Mesenchymal stem cell (in vitro differentiated cells and primary cell): ENCODE data around the gene CPA1.

Experiments
- DNase-seq: peaks from one replicate; pipeline ENCODE4 v3.0.0-alpha.2; 2013
- H2AFZ ChIP-seq: one replicate; pipeline ENCODE4 v1.6.1; 2013; ENCODE audit warnings: low read depth, mild to moderate bottlenecking, control low read depth, inconsistent platforms, low read length, moderate library complexity
- H2AK5ac ChIP-seq: 2 replicates; pipeline ENCODE4 v1.6.1; 2013; ENCODE audit warnings: low read length, moderate library complexity, mild to moderate bottlenecking, inconsistent platforms; ENCODE audit not compliant: severe bottlenecking
- H2BK120ac ChIP-seq: one replicate; pipeline ENCODE4 v1.6.1; 2013; ENCODE audit warnings: low read depth, mild to moderate bottlenecking, inconsistent platforms, low read length, moderate library complexity
- H2BK12ac ChIP-seq, 2 experiments: one replicate each; pipeline ENCODE4 v1.6.1; 2013; ENCODE audit warnings: inconsistent platforms in 2 of 2, low read length in 2 of 2, mild to moderate bottlenecking in 2 of 2, moderate library complexity in 2 of 2, control low read depth in 1 of 2
- H2BK15ac ChIP-seq: one replicate; pipeline ENCODE4 v1.6.1; 2013; ENCODE audit warnings: mild to moderate bottlenecking, low read depth, inconsistent platforms; ENCODE audit not compliant: poor library complexity, severe bottlenecking
- H2BK5ac ChIP-seq: 2 replicates; pipeline ENCODE4 v1.6.1; 2013; ENCODE audit warnings: low read depth, mild to moderate bottlenecking, low read length, control low read depth, inconsistent platforms; ENCODE audit not compliant: poor library complexity, severe bottlenecking
- H3K14ac ChIP-seq, 2 experiments: one replicate each; pipeline ENCODE4 v1.6.1; 2013; ENCODE audit warnings: inconsistent platforms in 2 of 2, low read length in 2 of 2, control low read depth in 1 of 2, mild to moderate bottlenecking in 1 of 2, moderate library complexity in 1 of 2
- H3K18ac ChIP-seq, 2 experiments: one replicate each; pipeline ENCODE4 v1.6.1; 2013; ENCODE audit warnings: inconsistent platforms in 2 of 2, low read length in 2 of 2, control low read depth in 1 of 2, low read depth in 1 of 2, mild to moderate bottlenecking in 1 of 2
- H3K23ac ChIP-seq, 2 experiments: one replicate each; pipeline ENCODE4 v1.6.1; 2013; ENCODE audit warnings: inconsistent platforms in 2 of 2, low read length in 2 of 2, mild to moderate bottlenecking in 2 of 2, moderate library complexity in 2 of 2, control low read depth in 1 of 2
- H3K27ac ChIP-seq: 2 replicates; pipeline ENCODE4 v1.5.1; 2013; ENCODE audit warnings: mild to moderate bottlenecking, moderate library complexity, low read length, control low read depth, inconsistent platforms; ENCODE audit not compliant: poor library complexity, severe bottlenecking
- H3K27me3 ChIP-seq, 2 experiments: 2 replicates each; pipeline versions ENCODE4 v1.6.1 to v1.7.0; 2013; ENCODE audit warnings: low read length in 2 of 2, mild to moderate bottlenecking in 2 of 2, moderate library complexity in 2 of 2, control low read depth in 1 of 2, inconsistent platforms in 1 of 2; ENCODE audit not compliant: control insufficient read depth in 1 of 2, insufficient read depth in 1 of 2
- H3K36me3 ChIP-seq, 2 experiments: 2 replicates each; pipeline versions ENCODE4 v1.6.1 to v1.7.0; 2013; ENCODE audit warnings: low read length in 2 of 2, control low read depth in 1 of 2, inconsistent platforms in 1 of 2, low read depth in 1 of 2, mild to moderate bottlenecking in 1 of 2; ENCODE audit not compliant: insufficient read depth in 2 of 2, control insufficient read depth in 1 of 2
- H3K4ac ChIP-seq, 2 experiments: one replicate each; pipeline ENCODE4 v1.6.1; 2013; ENCODE audit warnings: inconsistent platforms in 2 of 2, low read length in 2 of 2, mild to moderate bottlenecking in 2 of 2, moderate library complexity in 2 of 2, control low read depth in 1 of 2, low read depth in 1 of 2
- H3K4me1 ChIP-seq: 2 replicates; pipeline ENCODE4 v1.6.1; 2013; ENCODE audit warnings: low read depth, low read length, control low read depth; ENCODE audit not compliant: control insufficient read depth, insufficient read depth
- H3K4me2 ChIP-seq: 2 replicates; pipeline ENCODE4 v1.6.1; 2013; ENCODE audit warnings: low read length, mild to moderate bottlenecking, inconsistent platforms; ENCODE audit not compliant: poor library complexity, severe bottlenecking
- H3K4me3 ChIP-seq, 2 experiments: 2 replicates each; pipeline versions ENCODE4 v1.5.1 to v1.7.0; 2013; ENCODE audit warnings: low read length in 2 of 2, mild to moderate bottlenecking in 2 of 2, control low read depth in 1 of 2, low read depth in 1 of 2; ENCODE audit not compliant: insufficient read depth in 1 of 2
- H3K79me1 ChIP-seq: replicated peaks from 2 replicates; pipeline ENCODE4 v1.6.1; 2013; ENCODE audit warnings: mild to moderate bottlenecking, control low read depth, low read length, inconsistent platforms; ENCODE audit not compliant: poor library complexity, severe bottlenecking
- H3K9ac ChIP-seq: 2 replicates; pipeline ENCODE4 v1.7.0; 2013; ENCODE audit warnings: mild to moderate bottlenecking, low read length, moderate library complexity
- H3K9me3 ChIP-seq: 2 replicates; pipeline ENCODE4 v1.7.0; 2013; ENCODE audit warnings: mild to moderate bottlenecking, low read length; ENCODE audit not compliant: control insufficient read depth
- H4K8ac ChIP-seq: one replicate; pipeline ENCODE4 v1.6.1; 2013; ENCODE audit warnings: inconsistent platforms, mild to moderate bottlenecking, low read length, moderate library complexity
- H4K91ac ChIP-seq: one replicate; pipeline ENCODE4 v1.6.1; 2013; ENCODE audit warnings: mild to moderate bottlenecking, low read length, inconsistent platforms
- WGBS: methylation state at CpG from one replicate; pipeline ENCODE4 v1.1.7; 2013; ENCODE audit warnings: mixed read lengths; 5-methylcytosine and 5-hydroxymethylcytosine counted together

The CPA1 gene

DNA sequence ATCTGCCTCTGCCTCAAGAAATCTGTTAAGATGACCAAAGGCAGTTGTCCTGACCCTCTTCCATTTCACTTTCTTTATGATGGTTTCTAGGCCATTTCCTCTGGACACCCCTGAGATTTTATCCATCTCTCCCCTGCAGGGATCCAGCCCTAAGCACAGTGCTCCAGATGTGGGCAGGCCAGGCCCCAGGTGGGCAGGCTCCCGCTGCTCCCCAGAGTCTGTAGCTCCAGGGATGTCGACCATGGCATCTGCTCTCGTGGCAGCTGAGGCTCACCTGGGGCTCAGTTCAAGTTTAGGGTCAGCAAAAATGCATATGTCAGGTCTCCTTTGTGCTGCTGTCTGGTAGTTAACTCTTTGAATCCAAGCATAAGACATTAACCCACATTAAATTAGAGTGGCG lies 48.7 kb downstream of the CPA1 start:
- WGBS, result 90% methylated on average over 4 of the region's 4 CpGs
- H3K18ac ChIP-seq, result peak overlapping the region; percentile 86 to 94
- no peak for DNase-seq

DNA sequence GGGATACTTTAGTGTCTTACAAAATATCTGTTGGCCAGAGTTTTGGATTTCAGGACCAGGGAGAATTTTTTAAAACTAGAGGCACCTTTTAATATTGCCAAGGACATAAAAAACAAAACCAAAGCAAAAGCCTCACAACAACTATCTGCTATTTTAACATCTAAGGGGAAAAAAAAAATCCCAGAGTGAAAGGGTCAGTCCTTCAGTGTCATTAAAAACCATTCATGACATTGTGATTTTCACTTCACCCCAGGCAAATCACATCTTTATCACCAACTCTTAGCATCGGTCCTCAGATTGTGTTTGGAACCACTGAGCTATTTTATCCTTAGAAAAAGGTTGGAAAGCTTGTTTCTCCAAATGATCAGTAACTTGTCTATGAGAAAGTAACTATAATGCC lies 49.8 kb downstream of the CPA1 start:
- H3K9ac ChIP-seq, result peak overlapping the region; percentile 77
- no peak overlapping the region for H2BK12ac ChIP-seq
- DNase-seq, result peak; percentile 18
- no peak overlapping the region for H2AK5ac ChIP-seq
- H3K4me3 ChIP-seq, result peak overlapping the region in 1 of 2 experiments; percentile 64
- H2BK15ac ChIP-seq, result no peak overlapping the region
- peak overlapping the region; percentile 96 for H3K27ac ChIP-seq
- peaks cover 8% of the 10 kb centered on the region for H3K4me1 ChIP-seq
- H3K36me3 ChIP-seq, result peaks cover 3% of the 10 kb centered on the region in 2 experiments
- no peak overlapping the region for H3K4me2 ChIP-seq
- H3K27me3 ChIP-seq, result no peaks in the 10 kb centered on the region
- H3K23ac ChIP-seq, result no peak overlapping the region
- no peak overlapping the region for H2AFZ ChIP-seq
- H4K91ac ChIP-seq, result no peak overlapping the region
- no peak overlapping the region for H2BK5ac ChIP-seq
- no peak overlapping the region for H3K4ac ChIP-seq
- H3K18ac ChIP-seq, result no peak overlapping the region
- H3K9me3 ChIP-seq, result no peaks in the 10 kb centered on the region
- H3K14ac ChIP-seq, result no peak overlapping the region
- H2BK120ac ChIP-seq, result no peak overlapping the region
- H3K79me1 ChIP-seq, result peaks cover 13% of the 10 kb centered on the region
- 100% methylated on average over 1 of the region's 1 CpG for whole genome bisulfite sequencing
- H4K8ac ChIP-seq, result no peak overlapping the region

More for the DNA sequence above, 48.7 kb downstream of the CPA1 start:
- no peak overlapping the region for H3K9ac ChIP-seq
- H2BK5ac ChIP-seq, result peak overlapping the region; percentile 63
- H3K79me1 ChIP-seq, result peaks cover 13% of the 10 kb centered on the region
- no peak overlapping the region for H3K27ac ChIP-seq
- no peaks in the 10 kb centered on the region for H3K9me3 ChIP-seq
- H3K4ac ChIP-seq, result peak overlapping the region in 1 of 2 experiments; percentile 66
- H3K23ac ChIP-seq, result no peak overlapping the region
- no peak overlapping the region for H3K4me3 ChIP-seq
- peak overlapping the region in 1 of 2 experiments; percentile 43 for H3K14ac ChIP-seq
- no peak overlapping the region for H2AFZ ChIP-seq
- peaks cover 3% of the 10 kb centered on the region in 2 experiments for H3K36me3 ChIP-seq
- H3K4me2 ChIP-seq, result no peak overlapping the region
- peak overlapping the region; percentile 80 for H2AK5ac ChIP-seq
- H4K8ac ChIP-seq, result peak overlapping the region; percentile 85
- peaks cover 8% of the 10 kb centered on the region for H3K4me1 ChIP-seq
- H2BK15ac ChIP-seq, result peak overlapping the region; percentile 86
- peak overlapping the region; percentile 96 for H2BK120ac ChIP-seq
- H2BK12ac ChIP-seq, result peak overlapping the region; percentile 55 to 94
- H4K91ac ChIP-seq, result peak overlapping the region; percentile 85
- H3K27me3 ChIP-seq, result no peaks in the 10 kb centered on the region

DNA sequence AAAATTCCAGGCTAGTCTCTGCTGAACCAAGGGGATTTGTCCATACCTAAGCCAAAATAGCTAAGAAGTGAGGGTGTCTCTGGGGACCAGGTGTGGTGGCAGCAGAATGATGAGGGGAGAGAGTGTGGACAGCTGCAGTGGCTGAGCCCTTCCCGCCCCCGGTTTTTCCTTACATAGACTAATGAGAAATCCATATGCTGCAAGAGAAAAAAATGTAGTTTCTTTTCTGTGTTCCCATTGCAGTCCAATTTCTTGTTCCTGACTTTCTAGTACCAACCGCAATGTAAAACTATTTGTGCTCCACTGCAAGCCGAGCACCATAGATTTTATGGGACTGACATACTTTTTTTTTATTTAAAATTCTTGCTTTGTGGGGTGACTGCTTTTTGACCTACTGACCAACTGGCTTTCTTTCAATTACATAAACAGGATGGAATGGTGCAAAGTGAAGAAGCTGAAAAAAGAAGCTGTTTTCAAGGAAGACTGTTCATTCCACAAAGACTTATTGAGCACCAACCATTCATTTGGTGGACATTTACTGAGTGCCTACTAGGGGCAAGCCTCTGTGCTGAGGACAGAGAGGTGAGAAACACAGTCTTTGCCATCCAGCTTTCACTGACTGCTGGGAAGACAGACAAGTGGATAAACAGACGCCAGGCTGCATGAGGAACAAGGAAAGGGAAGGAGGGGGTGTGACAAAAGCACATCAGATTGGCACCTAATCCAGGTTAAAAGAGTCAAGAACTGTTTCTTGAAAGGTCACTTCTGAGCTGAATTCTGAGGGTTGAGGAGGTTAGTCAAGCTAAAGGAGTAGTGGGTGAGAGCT lies 50.8 kb downstream of the CPA1 start:
- no peak overlapping the region for H3K14ac ChIP-seq
- no peak overlapping the region for H2BK15ac ChIP-seq
- peak overlapping the region; percentile 88 to 96 for H3K18ac ChIP-seq
- H3K9ac ChIP-seq, result peak overlapping the region; percentile 77
- peak overlapping the region; percentile 96 for H3K27ac ChIP-seq
- H2BK120ac ChIP-seq, result peak overlapping the region; percentile 12
- peak overlapping the region; percentile 98 to 99 for H2BK12ac ChIP-seq
- no peak overlapping the region for H2AFZ ChIP-seq
- peak overlapping the region; percentile 99 for H2AK5ac ChIP-seq
- H3K79me1 ChIP-seq, result peaks cover 16% of the 10 kb centered on the region
- no peaks in the 10 kb centered on the region for H3K9me3 ChIP-seq
- H3K36me3 ChIP-seq, result peaks cover 3% of the 10 kb centered on the region in 2 experiments
- peak overlapping the region; percentile 30 for H3K4me2 ChIP-seq
- peaks cover 8% of the 10 kb centered on the region for H3K4me1 ChIP-seq
- H3K27me3 ChIP-seq, result no peaks in the 10 kb centered on the region
- peak overlapping the region; percentile 69 for H2BK5ac ChIP-seq
- DNase-seq, result peak; percentile 91
- H3K23ac ChIP-seq, result no peak overlapping the region
- H4K8ac ChIP-seq, result peak overlapping the region; percentile 8
- H3K4me3 ChIP-seq, result peak overlapping the region in 1 of 2 experiments; percentile 64
- peak overlapping the region; percentile 44 for H4K91ac ChIP-seq
- H3K4ac ChIP-seq, result peak overlapping the region; percentile 78 to 86
- WGBS, result 21% methylated on average over 3 of the region's 5 CpGs

DNA sequence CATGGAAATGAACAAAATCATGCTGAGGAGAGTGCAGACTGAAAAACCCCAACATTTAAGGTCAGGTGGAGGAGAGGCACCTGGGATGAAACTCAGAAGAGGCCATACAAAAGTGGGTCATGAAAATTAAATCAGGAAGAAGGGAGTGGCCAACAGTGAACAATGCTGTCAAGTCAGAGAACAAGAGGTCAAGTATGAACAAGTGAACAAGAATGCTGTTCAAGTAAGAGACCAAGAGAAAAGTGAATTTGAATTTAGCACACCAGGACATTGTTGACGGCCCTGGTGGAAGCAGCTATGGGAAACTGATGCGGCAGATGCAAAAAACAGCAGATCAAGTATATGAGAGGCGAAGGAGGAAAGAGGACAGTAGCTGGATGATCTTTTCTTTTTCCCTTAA lies 52.6 kb downstream of the CPA1 start:
- Histone ChIP-seq H2BK12ac (peak overlapping the region; percentile 57 to 94), H3K36me3 (peaks cover 0 to 3% of the 10 kb centered on the region in 2 experiments), H3K4me1 (peaks cover 8% of the 10 kb centered on the region), H3K4me2 (peak overlapping the region; percentile 42), H2BK15ac (no peak overlapping the region), H2AFZ (no peak overlapping the region), H3K27me3 (no peaks in the 10 kb centered on the region), H3K23ac (no peak overlapping the region), H2BK120ac (peak overlapping the region; percentile 87), H3K79me1 (peaks cover 17% of the 10 kb centered on the region), H3K4me3 (no peak overlapping the region), H2BK5ac (peak overlapping the region; percentile 84), H4K8ac (peak overlapping the region; percentile 17), H3K14ac (no peak overlapping the region), H3K18ac (peak overlapping the region; percentile 81 to 88), H3K9ac (no peak overlapping the region), H3K9me3 (no peaks in the 10 kb centered on the region), H4K91ac (peak overlapping the region; percentile 18), H3K4ac (peak overlapping the region; percentile 64 to 92), H2AK5ac (peak overlapping the region; percentile 71), H3K27ac (peak overlapping the region; percentile 38)
- DNase-seq, result peak; percentile 46
- WGBS, result 65% methylated on average over 3 of the region's 3 CpGs
